H54 (cell line): ENCODE results near the gene CORO1C.

ENCODE experiments used
- DNase-seq: peaks from one replicate; pipeline ENCODE4 v3.0.0; 2011; ENCODE audit warnings: low spot score, mixed read lengths; ENCODE audit not compliant: insufficient read length
- FAIRE-seq: peaks from 3 replicates; lab custom pipeline; 2011; peaks lifted over from hg19 to GRCh38; lab: Jason Lieb, UNC
- POLR2A ChIP-seq: IDR thresholded peaks from 2 replicates; pipeline ENCODE4 v1.6.1; 2011; ENCODE audit warnings: low read depth, mild to moderate bottlenecking, low read length

The CORO1C gene

DNA sequence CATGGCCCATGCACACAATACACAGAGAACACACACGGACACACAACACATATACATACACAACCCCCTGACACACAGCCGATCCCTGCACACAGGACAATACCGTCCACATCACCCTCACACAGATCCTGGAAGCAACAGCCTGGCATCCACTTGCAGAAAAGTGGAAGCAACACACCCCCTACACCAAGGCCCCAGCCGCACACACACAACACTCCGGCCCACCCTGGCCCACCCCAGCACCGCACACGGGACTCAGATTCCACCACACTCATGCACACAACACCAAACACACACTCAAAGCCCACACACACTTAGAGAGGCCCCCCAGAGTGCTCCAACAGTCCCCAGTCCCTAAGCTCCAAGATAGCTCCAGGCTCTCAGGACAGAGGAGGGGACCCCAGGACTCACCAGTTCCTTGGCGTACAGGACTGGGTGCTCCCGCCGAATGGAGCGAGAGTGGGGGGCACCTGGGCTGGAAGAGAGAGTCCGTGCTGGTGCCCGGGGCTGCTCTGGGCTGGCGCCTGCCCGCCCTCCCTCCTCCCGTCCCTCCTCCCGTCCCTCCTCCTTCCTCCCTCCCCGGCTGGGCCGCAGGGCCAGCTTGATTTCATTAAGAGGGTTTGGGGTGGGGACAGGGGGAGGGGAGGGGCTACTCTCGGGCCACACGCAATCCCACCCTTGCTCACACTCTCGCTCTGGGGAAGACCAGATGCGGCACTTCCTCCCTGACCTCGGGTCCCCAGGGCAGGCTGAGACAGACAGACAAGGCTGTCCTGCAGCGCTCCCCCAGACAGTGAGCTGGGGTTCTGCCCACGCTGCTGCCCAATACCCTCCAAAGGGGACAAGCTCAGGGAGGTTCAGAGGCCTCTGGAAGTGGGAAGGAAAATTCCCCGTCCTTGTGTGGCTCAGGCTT, 133.5 kb downstream of the CORO1C start, which contains the start of gene TMEM119:
TMEM119 (minus strand) TSS at position 526 of the 913 bp plus-strand sequence. CDS start 5,701 bp downstream, outside the sequence.
- DNase-seq, result no peak

GRCh38 chr12:108596854-108597558, 134.3 kb downstream of the CORO1C start:
- DNase-seq, result no peak
- FAIRE-seq, result no peak
- TF ChIP-seq POLR2A, result no peak

More for the DNA sequence above, 133.5 kb downstream of the CORO1C start, which contains the start of gene TMEM119:
- FAIRE-seq, result no peak
- TF ChIP-seq POLR2A, result no peak

DNA sequence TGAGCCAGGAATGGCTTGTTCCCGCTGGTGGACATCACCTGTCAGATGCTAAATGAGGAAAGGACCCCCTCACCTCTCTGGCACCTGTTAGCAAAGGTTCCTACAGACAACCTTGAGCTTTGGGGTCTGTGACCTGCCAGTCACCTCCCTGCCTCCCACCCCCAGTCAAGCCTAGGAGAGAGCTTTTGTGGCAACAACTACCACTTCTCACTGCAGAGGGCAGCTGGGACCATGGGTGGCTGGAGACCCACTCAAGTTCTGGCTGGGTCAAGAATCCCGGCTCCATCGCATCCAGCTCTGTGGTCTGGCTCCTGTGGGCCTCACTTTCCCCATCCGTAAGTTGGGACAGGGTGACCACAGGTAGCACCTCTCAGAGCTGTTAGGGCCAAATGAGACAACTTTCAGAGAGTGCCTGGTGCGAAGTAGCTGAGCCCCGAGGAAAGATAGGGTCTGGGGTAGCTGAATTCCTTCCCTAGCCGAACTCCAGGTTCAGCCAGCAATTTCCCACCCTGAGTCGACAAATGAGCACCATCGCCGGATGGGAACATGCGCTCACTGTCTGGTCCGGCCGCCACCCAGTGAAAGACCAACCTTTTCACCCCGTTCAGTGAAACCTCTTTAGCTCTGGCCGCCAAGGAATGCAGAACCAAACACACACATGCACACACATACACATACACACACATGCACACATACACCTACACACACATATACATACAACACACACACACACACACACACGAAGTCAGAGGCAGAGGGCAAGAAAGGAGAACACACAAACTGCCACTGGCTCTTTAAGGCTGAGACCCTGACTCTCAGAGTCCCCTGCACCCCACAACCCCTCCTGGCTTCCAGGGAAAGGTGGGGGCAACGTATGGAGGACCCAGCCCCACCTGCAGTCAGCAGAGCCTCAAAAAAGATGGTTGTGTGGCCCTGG, 135.3 kb downstream of the CORO1C start:
- FAIRE-seq (no peak), DNase-seq (no peak)
- no peak for TF ChIP-seq POLR2A
